GM23338 (cell line): ENCODE results near the gene TBC1D17. TPM values are rescaled to one million over a fixed set of nuclear protein-coding genes. Genes with fewer than 3 reads are reported as not detected.
A peak's percentile ranks its signal among the peaks of the same experiment; 100 is the strongest.

Experiments used
- ATAC-seq: fragments of 200-7000 bp; cut with Tn5 transposase; 3 replicates; pipeline ENCODE4 v1.9.1; 2020
- DNase-seq: peaks from one replicate; pipeline ENCODE4 v3.0.0-alpha.2; 2015; ENCODE audit warnings: low spot score
- H2AFZ ChIP-seq: fragments of 200-600 bp; sonication (generic); 2 replicates; pipeline ENCODE4 v1.8.0; 2016; ENCODE audit warnings: antibody characterized with exemption, mild to moderate bottlenecking, moderate library complexity
- H3F3A ChIP-seq: fragments of 200-600 bp; sonication (generic); replicated peaks from 2 replicates; pipeline ENCODE4 v1.8.0; 2017; ENCODE audit warnings: antibody characterized with exemption, mixed run types, low read depth
- H3K27ac ChIP-seq: fragments of 200-600 bp; sonication (generic); 2 replicates; pipeline ENCODE4 v1.6.1; 2016; ENCODE audit warnings: low read depth
- H3K27me3 ChIP-seq: fragments of 200-600 bp; sonication (generic); 2 replicates; pipeline ENCODE4 v1.8.0; 2016; ENCODE audit warnings: mild to moderate bottlenecking, mixed run types, moderate library complexity; ENCODE audit not compliant: insufficient read depth
- H3K36me3 ChIP-seq: fragments of 200-600 bp; sonication (generic); 2 replicates; pipeline ENCODE4 v1.8.0; 2016; ENCODE audit warnings: mild to moderate bottlenecking; ENCODE audit not compliant: insufficient read depth
- H3K4me1 ChIP-seq: fragments of 200-600 bp; sonication (generic); 2 replicates; pipeline ENCODE4 v1.8.0; 2016; ENCODE audit warnings: mild to moderate bottlenecking, moderate library complexity; ENCODE audit not compliant: insufficient read depth
- H3K4me2 ChIP-seq: fragments of 200-600 bp; sonication (generic); 2 replicates; pipeline ENCODE4 v1.7.1; 2017; ENCODE audit warnings: mixed run types
- H3K4me3 ChIP-seq: fragments of 200-600 bp; sonication (generic); 2 replicates; pipeline ENCODE4 v1.6.1; 2016; ENCODE audit warnings: mixed run types
- H3K79me2 ChIP-seq: fragments of 200-600 bp; sonication (generic); replicated peaks from 2 replicates; pipeline ENCODE4 v1.8.0; 2017; ENCODE audit warnings: mild to moderate bottlenecking; ENCODE audit not compliant: insufficient read depth
- H3K9me2 ChIP-seq: fragments of 200-600 bp; sonication (generic); 2 replicates; pipeline ENCODE4 v1.8.0; 2017; ENCODE audit not compliant: insufficient read depth
- H4K20me1 ChIP-seq: fragments of 200-600 bp; sonication (generic); replicated peaks from 2 replicates; pipeline ENCODE4 v1.8.0; 2017; ENCODE audit warnings: mild to moderate bottlenecking; ENCODE audit not compliant: insufficient read depth
- H3K27ac Mint-ChIP-seq: 2 replicates; pipeline ENCODE4 v1.8.0; 2020; ENCODE audit warnings: inconsistent platforms, mild to moderate bottlenecking, moderate library complexity, mixed read lengths
- H3K27me3 Mint-ChIP-seq: 3 replicates; pipeline ENCODE4 v1.8.0; 2022; ENCODE audit warnings: low read depth, mild to moderate bottlenecking, moderate library complexity, mixed read lengths, inconsistent platforms; ENCODE audit not compliant: insufficient read depth, poor library complexity
- H3K36me3 Mint-ChIP-seq: 3 replicates; pipeline ENCODE4 v1.8.0; 2021; ENCODE audit warnings: low read depth, mild to moderate bottlenecking, inconsistent platforms, moderate library complexity, mixed read lengths
- H3K4me1 Mint-ChIP-seq: 3 replicates; pipeline ENCODE4 v1.8.0; 2020; ENCODE audit warnings: mild to moderate bottlenecking, inconsistent platforms, mixed read lengths
- H3K4me3 Mint-ChIP-seq: 3 replicates; pipeline ENCODE4 v1.8.0; 2021; ENCODE audit warnings: moderate library complexity, mild to moderate bottlenecking, inconsistent platforms, mixed read lengths
- H3K9me3 Mint-ChIP-seq: 3 replicates; pipeline ENCODE4 v1.8.0; 2020; ENCODE audit warnings: moderate library complexity, mild to moderate bottlenecking, inconsistent platforms, mixed read lengths
- CREB1 ChIP-seq: fragments of 250-450 bp; sonication (Bioruptor Pico); IDR thresholded peaks from 2 replicates; pipeline ENCODE4 v1.5.0; 2020; ENCODE audit warnings: low read depth, mild to moderate bottlenecking, moderate library complexity
- EZH2 ChIP-seq: fragments of 200-600 bp; sonication (generic); IDR thresholded peaks from one replicate; pipeline ENCODE4 v1.8.0; 2017; ENCODE audit warnings: antibody characterized with exemption, mild to moderate bottlenecking, low read depth; ENCODE audit not compliant: unreplicated experiment
- EZH2phosphoT487 ChIP-seq: fragments of 200-600 bp; sonication (generic); IDR thresholded peaks from one replicate; pipeline ENCODE4 v1.8.1; 2018; ENCODE audit warnings: antibody characterized with exemption; ENCODE audit not compliant: unreplicated experiment
- JUNB ChIP-seq: IDR thresholded peaks from one replicate; pipeline ENCODE4 v1.6.1; 2016; ENCODE audit warnings: antibody characterized with exemption; ENCODE audit not compliant: unreplicated experiment
- NANOG ChIP-seq: IDR thresholded peaks from 2 replicates; pipeline ENCODE4 v1.6.1; 2016; ENCODE audit warnings: antibody characterized with exemption, borderline replicate concordance
- POLR2AphosphoS5 ChIP-seq: IDR thresholded peaks from 2 replicates; pipeline ENCODE4 v1.6.1; 2016; ENCODE audit warnings: antibody characterized with exemption, low read depth
- STAT1 ChIP-seq: IDR thresholded peaks from one replicate; pipeline ENCODE4 v1.6.1; 2016; ENCODE audit warnings: antibody characterized with exemption; ENCODE audit not compliant: unreplicated experiment
- ZNF114 ChIP-seq: fragments of 250-450 bp; sonication (Bioruptor Pico); IDR thresholded peaks from 2 replicates; pipeline ENCODE4 v1.5.0; 2020; ENCODE audit warnings: mild to moderate bottlenecking, moderate library complexity
- ZNF331 ChIP-seq: fragments of 250-450 bp; sonication (Bioruptor Pico); IDR thresholded peaks from 2 replicates; pipeline ENCODE4 v1.5.0; 2020; ENCODE audit warnings: low read depth, mild to moderate bottlenecking, moderate library complexity
- polyA plus RNA-seq: library from polyadenylated mRNA; unstranded; fragments of >200 nt; fragmentation: Nextera tagmentation; extraction: Ambion mirVana; gene quantifications from 2 replicates; pipeline ENCODE4 v1.2.1, GENCODE V29; 2016
- total RNA-seq: library from RNA; depleted of rRNA; stranded (reverse); fragments of >200 nt; shearing (Covaris generic); gene quantifications from 2 replicates; pipeline ENCODE4 v1.2.3, GENCODE V29; 2014
- TF ChIP-seq, protein P1 (sequence below): IDR thresholded peaks from one replicate; pipeline ENCODE4 v1.6.1; 2018; ENCODE audit warnings: antibody characterized with exemption; ENCODE audit not compliant: unreplicated experiment
- TF ChIP-seq, protein P2 (sequence below): fragments of 250-450 bp; sonication (Bioruptor Pico); IDR thresholded peaks from 2 replicates; pipeline ENCODE4 v1.5.0; 2020; ENCODE audit warnings: mild to moderate bottlenecking, moderate library complexity
- TF ChIP-seq, protein P3 (sequence below): IDR thresholded peaks from 2 replicates; pipeline ENCODE4 v1.6.1; 2016; ENCODE audit warnings: antibody characterized with exemption
- TF ChIP-seq, protein P4 (sequence below), 2 experiments: fragments of 200-600 bp in 1 of 2; sonication (generic) in 1 of 2; conservative IDR thresholded peaks; 2 replicates each; pipeline versions ENCODE4 v1.5.1 to v1.6.1; 2016 to 2017; ENCODE audit warnings: antibody characterized with exemption in 2 of 2, low read depth in 2 of 2, mild to moderate bottlenecking in 2 of 2, moderate library complexity in 1 of 2

TBC1D17 gene
- total and polyA plus RNA-seq, 2 experiments from 2014 or later, result 19.3 to 43.1 TPM

DNA sequence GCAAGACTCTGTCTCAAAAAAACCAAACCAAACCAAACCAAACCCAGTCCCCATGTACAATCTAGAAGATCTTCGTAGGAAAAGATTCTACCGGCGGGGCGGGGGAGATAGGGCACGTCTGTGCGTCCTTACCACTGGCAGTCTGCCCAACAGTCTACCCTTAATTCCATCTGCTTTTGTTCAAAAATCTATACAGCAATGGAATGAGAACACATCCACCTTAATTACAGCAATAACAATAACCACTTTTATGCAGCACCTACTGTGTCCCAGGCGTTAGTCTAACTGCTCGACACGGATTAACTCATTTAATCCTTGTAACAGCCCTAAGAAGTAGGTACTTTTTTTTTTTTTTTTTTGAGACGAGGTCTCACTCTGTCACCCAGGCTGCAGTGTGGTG, 49.0 kb downstream of the TBC1D17 start:
- Histone ChIP-seq H3K27ac (0 out of 2 replicates have a peak overlapping the region, but pooled peaks have one; percentile 14), H3K79me2 (peaks cover 78% of the 10 kb centered on the region), H3K9me2 (no peaks in the 10 kb centered on the region), H3K4me2 (no peak overlapping the region), H3K4me3 (no peak overlapping the region), H3F3A (peaks cover 4% of the 10 kb centered on the region), H3K36me3 (peaks cover 17% of the 10 kb centered on the region), H3K27me3 (no peaks in the 10 kb centered on the region), H2AFZ (no peak overlapping the region), H4K20me1 (peaks cover 42% of the 10 kb centered on the region), H3K4me1 (peaks cover 15% of the 10 kb centered on the region)
- no peak for ATAC-seq
- peaks cover 89% of the 10 kb centered on the region for H3K36me3 Mint-ChIP-seq
- peaks cover 36% of the 10 kb centered on the region for H3K27me3 Mint-ChIP-seq
- no peak overlapping the region for H3K27ac Mint-ChIP-seq
- H3K4me3 Mint-ChIP-seq, result no peak overlapping the region
- H3K9me3 Mint-ChIP-seq, result peaks cover 10% of the 10 kb centered on the region
- peaks cover 49% of the 10 kb centered on the region for H3K4me1 Mint-ChIP-seq
- no peak for DNase-seq
- TF ChIP-seq, protein P1, sequence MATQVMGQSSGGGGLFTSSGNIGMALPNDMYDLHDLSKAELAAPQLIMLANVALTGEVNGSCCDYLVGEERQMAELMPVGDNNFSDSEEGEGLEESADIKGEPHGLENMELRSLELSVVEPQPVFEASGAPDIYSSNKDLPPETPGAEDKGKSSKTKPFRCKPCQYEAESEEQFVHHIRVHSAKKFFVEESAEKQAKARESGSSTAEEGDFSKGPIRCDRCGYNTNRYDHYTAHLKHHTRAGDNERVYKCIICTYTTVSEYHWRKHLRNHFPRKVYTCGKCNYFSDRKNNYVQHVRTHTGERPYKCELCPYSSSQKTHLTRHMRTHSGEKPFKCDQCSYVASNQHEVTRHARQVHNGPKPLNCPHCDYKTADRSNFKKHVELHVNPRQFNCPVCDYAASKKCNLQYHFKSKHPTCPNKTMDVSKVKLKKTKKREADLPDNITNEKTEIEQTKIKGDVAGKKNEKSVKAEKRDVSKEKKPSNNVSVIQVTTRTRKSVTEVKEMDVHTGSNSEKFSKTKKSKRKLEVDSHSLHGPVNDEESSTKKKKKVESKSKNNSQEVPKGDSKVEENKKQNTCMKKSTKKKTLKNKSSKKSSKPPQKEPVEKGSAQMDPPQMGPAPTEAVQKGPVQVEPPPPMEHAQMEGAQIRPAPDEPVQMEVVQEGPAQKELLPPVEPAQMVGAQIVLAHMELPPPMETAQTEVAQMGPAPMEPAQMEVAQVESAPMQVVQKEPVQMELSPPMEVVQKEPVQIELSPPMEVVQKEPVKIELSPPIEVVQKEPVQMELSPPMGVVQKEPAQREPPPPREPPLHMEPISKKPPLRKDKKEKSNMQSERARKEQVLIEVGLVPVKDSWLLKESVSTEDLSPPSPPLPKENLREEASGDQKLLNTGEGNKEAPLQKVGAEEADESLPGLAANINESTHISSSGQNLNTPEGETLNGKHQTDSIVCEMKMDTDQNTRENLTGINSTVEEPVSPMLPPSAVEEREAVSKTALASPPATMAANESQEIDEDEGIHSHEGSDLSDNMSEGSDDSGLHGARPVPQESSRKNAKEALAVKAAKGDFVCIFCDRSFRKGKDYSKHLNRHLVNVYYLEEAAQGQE, result no peak
- TF ChIP-seq EZH2phosphoT487, result no peak
- no peak for TF ChIP-seq NANOG
- TF ChIP-seq EZH2, result no peak
- TF ChIP-seq, protein P2, sequence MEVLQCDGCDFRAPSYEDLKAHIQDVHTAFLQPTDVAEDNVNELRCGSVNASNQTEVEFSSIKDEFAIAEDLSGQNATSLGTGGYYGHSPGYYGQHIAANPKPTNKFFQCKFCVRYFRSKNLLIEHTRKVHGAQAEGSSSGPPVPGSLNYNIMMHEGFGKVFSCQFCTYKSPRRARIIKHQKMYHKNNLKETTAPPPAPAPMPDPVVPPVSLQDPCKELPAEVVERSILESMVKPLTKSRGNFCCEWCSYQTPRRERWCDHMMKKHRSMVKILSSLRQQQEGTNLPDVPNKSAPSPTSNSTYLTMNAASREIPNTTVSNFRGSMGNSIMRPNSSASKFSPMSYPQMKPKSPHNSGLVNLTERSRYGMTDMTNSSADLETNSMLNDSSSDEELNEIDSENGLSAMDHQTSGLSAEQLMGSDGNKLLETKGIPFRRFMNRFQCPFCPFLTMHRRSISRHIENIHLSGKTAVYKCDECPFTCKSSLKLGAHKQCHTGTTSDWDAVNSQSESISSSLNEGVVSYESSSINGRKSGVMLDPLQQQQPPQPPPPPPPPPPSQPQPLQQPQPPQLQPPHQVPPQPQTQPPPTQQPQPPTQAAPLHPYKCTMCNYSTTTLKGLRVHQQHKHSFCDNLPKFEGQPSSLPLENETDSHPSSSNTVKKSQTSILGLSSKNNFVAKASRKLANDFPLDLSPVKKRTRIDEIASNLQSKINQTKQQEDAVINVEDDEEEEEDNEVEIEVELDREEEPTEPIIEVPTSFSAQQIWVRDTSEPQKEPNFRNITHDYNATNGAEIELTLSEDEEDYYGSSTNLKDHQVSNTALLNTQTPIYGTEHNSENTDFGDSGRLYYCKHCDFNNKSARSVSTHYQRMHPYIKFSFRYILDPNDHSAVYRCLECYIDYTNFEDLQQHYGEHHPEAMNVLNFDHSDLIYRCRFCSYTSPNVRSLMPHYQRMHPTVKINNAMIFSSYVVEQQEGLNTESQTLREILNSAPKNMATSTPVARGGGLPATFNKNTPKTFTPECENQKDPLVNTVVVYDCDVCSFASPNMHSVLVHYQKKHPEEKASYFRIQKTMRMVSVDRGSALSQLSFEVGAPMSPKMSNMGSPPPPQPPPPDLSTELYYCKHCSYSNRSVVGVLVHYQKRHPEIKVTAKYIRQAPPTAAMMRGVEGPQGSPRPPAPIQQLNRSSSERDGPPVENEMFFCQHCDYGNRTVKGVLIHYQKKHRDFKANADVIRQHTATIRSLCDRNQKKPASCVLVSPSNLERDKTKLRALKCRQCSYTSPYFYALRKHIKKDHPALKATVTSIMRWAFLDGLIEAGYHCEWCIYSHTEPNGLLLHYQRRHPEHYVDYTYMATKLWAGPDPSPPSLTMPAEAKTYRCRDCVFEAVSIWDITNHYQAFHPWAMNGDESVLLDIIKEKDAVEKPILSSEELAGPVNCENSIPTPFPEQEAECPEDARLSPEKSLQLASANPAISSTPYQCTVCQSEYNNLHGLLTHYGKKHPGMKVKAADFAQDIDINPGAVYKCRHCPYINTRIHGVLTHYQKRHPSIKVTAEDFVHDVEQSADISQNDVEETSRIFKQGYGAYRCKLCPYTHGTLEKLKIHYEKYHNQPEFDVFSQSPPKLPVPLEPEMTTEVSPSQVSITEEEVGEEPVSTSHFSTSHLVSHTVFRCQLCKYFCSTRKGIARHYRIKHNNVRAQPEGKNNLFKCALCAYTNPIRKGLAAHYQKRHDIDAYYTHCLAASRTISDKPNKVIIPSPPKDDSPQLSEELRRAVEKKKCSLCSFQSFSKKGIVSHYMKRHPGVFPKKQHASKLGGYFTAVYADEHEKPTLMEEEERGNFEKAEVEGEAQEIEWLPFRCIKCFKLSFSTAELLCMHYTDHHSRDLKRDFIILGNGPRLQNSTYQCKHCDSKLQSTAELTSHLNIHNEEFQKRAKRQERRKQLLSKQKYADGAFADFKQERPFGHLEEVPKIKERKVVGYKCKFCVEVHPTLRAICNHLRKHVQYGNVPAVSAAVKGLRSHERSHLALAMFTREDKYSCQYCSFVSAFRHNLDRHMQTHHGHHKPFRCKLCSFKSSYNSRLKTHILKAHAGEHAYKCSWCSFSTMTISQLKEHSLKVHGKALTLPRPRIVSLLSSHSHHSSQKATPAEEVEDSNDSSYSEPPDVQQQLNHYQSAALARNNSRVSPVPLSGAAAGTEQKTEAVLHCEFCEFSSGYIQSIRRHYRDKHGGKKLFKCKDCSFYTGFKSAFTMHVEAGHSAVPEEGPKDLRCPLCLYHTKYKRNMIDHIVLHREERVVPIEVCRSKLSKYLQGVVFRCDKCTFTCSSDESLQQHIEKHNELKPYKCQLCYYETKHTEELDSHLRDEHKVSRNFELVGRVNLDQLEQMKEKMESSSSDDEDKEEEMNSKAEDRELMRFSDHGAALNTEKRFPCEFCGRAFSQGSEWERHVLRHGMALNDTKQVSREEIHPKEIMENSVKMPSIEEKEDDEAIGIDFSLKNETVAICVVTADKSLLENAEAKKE (CRISPR knock-in tag), result no peak
- no peak for TF ChIP-seq ZNF331 (CRISPR knock-in tag)
- no peak for TF ChIP-seq STAT1
- TF ChIP-seq ZNF114 (CRISPR knock-in tag), result no peak
- no peak for TF ChIP-seq POLR2AphosphoS5
- TF ChIP-seq, protein P3, sequence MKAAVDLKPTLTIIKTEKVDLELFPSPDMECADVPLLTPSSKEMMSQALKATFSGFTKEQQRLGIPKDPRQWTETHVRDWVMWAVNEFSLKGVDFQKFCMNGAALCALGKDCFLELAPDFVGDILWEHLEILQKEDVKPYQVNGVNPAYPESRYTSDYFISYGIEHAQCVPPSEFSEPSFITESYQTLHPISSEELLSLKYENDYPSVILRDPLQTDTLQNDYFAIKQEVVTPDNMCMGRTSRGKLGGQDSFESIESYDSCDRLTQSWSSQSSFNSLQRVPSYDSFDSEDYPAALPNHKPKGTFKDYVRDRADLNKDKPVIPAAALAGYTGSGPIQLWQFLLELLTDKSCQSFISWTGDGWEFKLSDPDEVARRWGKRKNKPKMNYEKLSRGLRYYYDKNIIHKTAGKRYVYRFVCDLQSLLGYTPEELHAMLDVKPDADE, result no peak
- no peak for TF ChIP-seq CREB1 (CRISPR knock-in tag)
- TF ChIP-seq JUNB, result no peak
- TF ChIP-seq, protein P4, sequence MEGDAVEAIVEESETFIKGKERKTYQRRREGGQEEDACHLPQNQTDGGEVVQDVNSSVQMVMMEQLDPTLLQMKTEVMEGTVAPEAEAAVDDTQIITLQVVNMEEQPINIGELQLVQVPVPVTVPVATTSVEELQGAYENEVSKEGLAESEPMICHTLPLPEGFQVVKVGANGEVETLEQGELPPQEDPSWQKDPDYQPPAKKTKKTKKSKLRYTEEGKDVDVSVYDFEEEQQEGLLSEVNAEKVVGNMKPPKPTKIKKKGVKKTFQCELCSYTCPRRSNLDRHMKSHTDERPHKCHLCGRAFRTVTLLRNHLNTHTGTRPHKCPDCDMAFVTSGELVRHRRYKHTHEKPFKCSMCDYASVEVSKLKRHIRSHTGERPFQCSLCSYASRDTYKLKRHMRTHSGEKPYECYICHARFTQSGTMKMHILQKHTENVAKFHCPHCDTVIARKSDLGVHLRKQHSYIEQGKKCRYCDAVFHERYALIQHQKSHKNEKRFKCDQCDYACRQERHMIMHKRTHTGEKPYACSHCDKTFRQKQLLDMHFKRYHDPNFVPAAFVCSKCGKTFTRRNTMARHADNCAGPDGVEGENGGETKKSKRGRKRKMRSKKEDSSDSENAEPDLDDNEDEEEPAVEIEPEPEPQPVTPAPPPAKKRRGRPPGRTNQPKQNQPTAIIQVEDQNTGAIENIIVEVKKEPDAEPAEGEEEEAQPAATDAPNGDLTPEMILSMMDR (conservative IDR thresholded peaks at IDR 0.05; ENCODE audit: low read depth in 2 of 2), result no peak
